HL-60/S4 (cell line): ENCODE data around the gene GPR155.

Experiments used
- in situ Hi-C: fragments of 300-500 bp; cut with MboI; formaldehyde crosslinking; loops from 2 replicates; pipeline ENCODE4 v1.14.3; 2022; ENCODE audit warnings: low sequenced_read_pairs

Gene GPR155

GRCh38 chr2:174383796-174384195 is 103.0 kb downstream of the GPR155 start:
- in situ Hi-C loops, result no loop called here
